Activated CD8-positive, alpha-beta memory T cell treated with anti-CD3 and anti-CD28 coated beads, Interleukin-2, amount 10 ng/mL, durations not matched to agents 7 days and 5 days (primary cell): ENCODE measurements around the gene AXIN2. TPM values are rescaled to one million over a fixed set of nuclear protein-coding genes. Genes with fewer than 3 reads are reported as not detected.
"Not testable (repeated sequence)": the region's sequence is repeated elsewhere in the genome, so short reads cannot be mapped to it uniquely, and the experiment has no call there.

Source experiments
- ATAC-seq: fragments of 150-1000 bp; cut with Tn5 transposase; one replicate; pipeline ENCODE4 v1.10.0; 2021; ENCODE audit warnings: moderate library complexity
- CTCF ChIA-PET: fragments of 350-600 bp; sonication (Branson Sonifier 250); formaldehyde crosslinking; loops from one replicate; lab custom pipeline; 2021; ENCODE audit warnings: antibody characterized with exemption; lab: Charles Lee
- DNase-seq: peaks from one replicate; pipeline ENCODE4 v3.0.0-alpha.2; 2020
- H3K27ac Mint-ChIP-seq: one replicate; pipeline ENCODE4 v1.8.0; 2021; ENCODE audit warnings: mild to moderate bottlenecking, mixed read lengths
- H3K27me3 Mint-ChIP-seq: one replicate; pipeline ENCODE4 v1.8.0; 2021; ENCODE audit warnings: mixed read lengths
- H3K36me3 Mint-ChIP-seq: one replicate; pipeline ENCODE4 v1.8.0; 2021; ENCODE audit warnings: mild to moderate bottlenecking, mixed read lengths
- H3K4me1 Mint-ChIP-seq: one replicate; pipeline ENCODE4 v1.8.0; 2021; ENCODE audit warnings: mixed read lengths
- H3K4me3 Mint-ChIP-seq: one replicate; pipeline ENCODE4 v1.8.0; 2021; ENCODE audit warnings: mild to moderate bottlenecking, moderate library complexity, mixed read lengths
- H3K9me3 Mint-ChIP-seq: one replicate; pipeline ENCODE4 v1.8.0; 2022; ENCODE audit warnings: low read depth, mixed read lengths
- total RNA-seq, 2 experiments: library from RNA; stranded (reverse); gene quantifications; one replicate each; pipeline ENCODE4 v1.2.3, GENCODE V29; 2021

Gene AXIN2
- total RNA-seq, 2 experiments from 2014 or later, result 0.61 to 0.75 TPM

DNA sequence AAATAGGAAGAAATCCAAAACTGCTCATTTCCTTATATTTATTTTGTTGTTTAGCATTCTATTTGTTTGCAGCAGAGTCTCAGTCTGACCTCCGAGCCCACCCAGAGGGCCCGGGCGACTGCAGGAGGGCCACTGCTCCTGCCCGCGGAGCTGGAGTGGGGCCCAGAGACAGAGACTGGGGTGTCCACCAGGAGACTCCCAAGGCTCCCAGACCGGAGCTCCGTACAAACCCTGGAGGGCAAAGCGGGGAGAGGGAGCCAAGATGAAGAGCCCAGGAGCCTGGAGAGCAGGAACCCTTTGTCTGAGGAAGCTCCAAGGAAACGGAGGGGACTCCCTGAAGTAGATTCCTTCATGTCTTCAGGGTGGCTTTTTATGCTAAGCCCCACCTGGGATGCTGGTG lies 57.9 kb downstream of the AXIN2 start:
- ATAC-seq, result no peak
- H3K27me3 Mint-ChIP-seq, result peaks cover 8% of the 10 kb centered on the region
- DNase-seq, result no peak
- no peaks in the 10 kb centered on the region for H3K36me3 Mint-ChIP-seq
- H3K4me1 Mint-ChIP-seq, result no peaks in the 10 kb centered on the region
- CTCF ChIA-PET, result no interaction called here
- no peak overlapping the region for H3K27ac Mint-ChIP-seq
- no peak overlapping the region for H3K4me3 Mint-ChIP-seq
- H3K9me3 Mint-ChIP-seq, result no peaks in the 10 kb centered on the region

DNA sequence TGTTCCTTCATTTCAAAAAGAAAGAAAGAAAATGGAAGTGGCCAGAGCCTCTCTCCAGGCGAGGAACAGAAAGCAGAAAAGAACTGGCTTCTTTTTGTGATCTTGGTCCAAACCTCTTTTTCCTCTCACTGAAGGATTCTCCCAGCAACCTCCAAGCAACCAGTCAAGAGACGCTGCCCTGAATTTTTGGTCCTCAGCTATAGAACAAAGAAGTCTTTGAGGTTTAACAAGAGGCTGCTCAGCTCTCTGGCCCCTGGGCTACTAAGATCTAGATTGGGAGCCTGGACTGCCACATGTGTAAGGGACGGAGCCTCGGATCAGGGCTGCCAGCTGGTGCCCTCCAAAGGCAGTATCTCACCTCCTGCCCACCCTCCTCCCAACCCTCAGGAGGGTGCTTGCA lies 62.6 kb downstream of the AXIN2 start:
- no peak for ATAC-seq
- Mint-ChIP-seq H3K4me3 (no peak overlapping the region), H3K9me3 (no peaks in the 10 kb centered on the region), H3K27ac (no peak overlapping the region), H3K4me1 (peaks cover 3% of the 10 kb centered on the region), H3K27me3 (peaks cover 30% of the 10 kb centered on the region), H3K36me3 (no peaks in the 10 kb centered on the region)
- DNase-seq, result no peak
- CTCF ChIA-PET, result no interaction called here

GRCh38 chr17:65496801-65497200 lies 64.6 kb downstream of the AXIN2 start:
- H3K36me3 Mint-ChIP-seq, result no peaks in the 10 kb centered on the region
- CTCF ChIA-PET, result no interaction called here
- no peaks in the 10 kb centered on the region for H3K9me3 Mint-ChIP-seq
- no peak overlapping the region for H3K4me3 Mint-ChIP-seq
- peaks cover 30% of the 10 kb centered on the region for H3K27me3 Mint-ChIP-seq
- DNase-seq (no peak), ATAC-seq (no peak)
- H3K4me1 Mint-ChIP-seq, result peaks cover 3% of the 10 kb centered on the region
- no peak overlapping the region for H3K27ac Mint-ChIP-seq

DNA sequence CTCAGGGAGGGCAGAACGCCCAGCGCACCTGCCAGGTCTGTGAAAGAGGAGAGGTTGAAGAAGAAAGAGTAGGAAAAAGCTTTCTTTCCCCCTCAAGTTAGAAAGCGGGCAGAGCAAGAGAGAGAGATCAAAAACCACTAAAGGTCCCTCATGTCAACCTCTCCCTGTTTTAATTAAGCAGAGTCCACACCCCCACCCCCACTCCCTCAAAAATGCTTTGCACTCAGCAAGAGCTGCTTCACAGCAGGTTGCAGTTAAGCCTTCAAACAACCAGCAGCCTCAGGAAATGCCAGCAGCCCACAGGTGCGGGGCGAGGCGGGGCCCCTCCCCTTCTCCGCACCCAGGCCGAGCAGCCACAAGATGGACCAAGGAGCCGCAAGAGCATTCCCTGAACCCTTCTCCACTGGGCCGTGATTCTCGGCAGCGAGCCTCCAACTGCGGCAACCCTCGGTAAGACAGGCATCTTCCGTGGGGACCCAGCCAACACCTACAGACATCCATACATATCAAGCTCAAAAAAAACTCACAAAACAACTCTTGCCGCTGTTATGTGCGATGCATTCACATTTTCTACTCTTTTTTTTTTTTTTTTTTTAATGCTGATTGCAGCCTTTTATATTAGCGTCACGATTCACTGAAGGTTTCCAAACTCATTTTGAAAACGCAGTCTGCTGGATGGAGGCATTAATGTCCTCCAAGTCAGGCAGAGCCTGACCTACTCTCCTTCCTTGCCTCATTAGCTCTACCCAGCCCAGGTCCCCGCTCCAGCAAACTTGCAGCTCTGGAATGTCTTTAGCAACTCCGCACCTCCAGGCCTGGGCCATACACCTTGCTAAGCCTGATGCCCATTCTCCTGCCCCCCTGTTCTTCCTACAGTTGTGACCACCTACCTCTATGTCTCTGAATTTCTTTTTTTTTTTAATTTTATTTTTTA lies 66.1 kb downstream of the AXIN2 start:
- Mint-ChIP-seq H3K4me1 (peaks cover 3% of the 10 kb centered on the region), H3K4me3 (no peak overlapping the region), H3K27me3 (peaks cover 30% of the 10 kb centered on the region), H3K27ac (no peak overlapping the region), H3K9me3 (no peaks in the 10 kb centered on the region), H3K36me3 (no peaks in the 10 kb centered on the region)
- DNase-seq (no peak), ATAC-seq (no peak)
- CTCF ChIA-PET, result no interaction called here

- ATAC-seq (no peak), DNase-seq (no peak)
- H3K27me3 Mint-ChIP-seq, result peaks cover 11% of the 10 kb centered on the region
- H3K27ac Mint-ChIP-seq, result no peak overlapping the region
- H3K4me1 Mint-ChIP-seq, result no peaks in the 10 kb centered on the region
- CTCF ChIA-PET, result no interaction called here
- no peaks in the 10 kb centered on the region for H3K36me3 Mint-ChIP-seq
- no peaks in the 10 kb centered on the region for H3K9me3 Mint-ChIP-seq
- H3K4me3 Mint-ChIP-seq, result no peak overlapping the region
Measured at GRCh38 chr17:65489413-65490155, 71.9 kb downstream of the AXIN2 start.

DNA sequence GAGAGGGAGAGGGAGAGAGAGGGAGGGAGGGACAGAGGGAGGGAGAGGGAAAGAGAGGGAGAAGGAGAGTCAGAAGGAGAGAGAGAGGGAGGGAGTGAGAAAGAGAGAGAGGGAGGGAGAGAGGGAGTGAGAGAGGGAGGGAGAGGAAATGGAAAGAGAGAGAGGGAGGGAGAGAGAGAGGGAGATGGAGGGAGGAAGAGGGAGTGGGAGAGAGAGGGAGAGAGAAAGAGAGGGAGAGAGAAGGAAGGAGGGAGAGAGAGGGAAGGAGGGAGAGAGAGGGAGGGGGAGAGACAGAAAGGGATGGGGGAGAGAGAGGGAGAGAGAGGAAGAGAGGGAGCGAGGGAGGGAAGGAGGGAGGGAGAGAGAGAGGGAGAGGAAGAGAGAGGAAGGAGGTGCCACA lies 72.8 kb downstream of the AXIN2 start:
- no peaks in the 10 kb centered on the region for H3K9me3 Mint-ChIP-seq
- DNase-seq, result no peak
- H3K27me3 Mint-ChIP-seq, result peaks cover 6% of the 10 kb centered on the region
- CTCF ChIA-PET, result no interaction called here
- no peak for ATAC-seq
- H3K36me3 Mint-ChIP-seq, result no peaks in the 10 kb centered on the region
- no peak overlapping the region for H3K4me3 Mint-ChIP-seq
- no peaks in the 10 kb centered on the region for H3K4me1 Mint-ChIP-seq
- no peak overlapping the region for H3K27ac Mint-ChIP-seq

DNA sequence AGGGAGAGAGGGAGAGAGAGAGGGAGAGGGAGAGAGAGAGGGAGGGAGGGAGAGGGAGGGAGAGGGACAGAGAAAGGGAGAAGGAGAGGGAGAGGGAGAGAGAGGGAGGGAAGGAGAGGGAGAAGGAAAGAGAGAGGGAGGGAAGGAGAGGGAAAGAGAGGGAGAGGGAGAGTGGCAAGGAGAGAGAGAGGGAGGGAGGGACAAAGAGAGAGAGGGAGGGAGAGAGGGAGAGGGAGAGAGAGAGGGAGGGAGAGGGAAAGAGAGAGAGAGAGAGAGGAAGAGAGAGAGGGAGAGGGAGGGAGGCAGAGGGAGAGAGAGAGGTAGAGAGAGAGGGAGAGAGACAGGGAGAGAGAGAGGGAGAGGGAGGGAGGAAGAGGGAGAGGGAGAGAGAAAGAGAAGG lies 73.5 kb downstream of the AXIN2 start:
- ATAC-seq (no peak), DNase-seq (no peak)
- H3K4me1 Mint-ChIP-seq, result no peaks in the 10 kb centered on the region
- CTCF ChIA-PET, result no interaction called here
- no peak overlapping the region for H3K27ac Mint-ChIP-seq
- H3K9me3 Mint-ChIP-seq, result no peaks in the 10 kb centered on the region
- H3K36me3 Mint-ChIP-seq, result no peaks in the 10 kb centered on the region
- H3K4me3 Mint-ChIP-seq, result no peak overlapping the region
- peaks cover 6% of the 10 kb centered on the region for H3K27me3 Mint-ChIP-seq

- CTCF ChIA-PET, result no interaction called here
Measured at GRCh38 chr17:65487161-65487560, 74.3 kb downstream of the AXIN2 start.

GRCh38 chr17:65485388-65486299 lies 75.8 kb downstream of the AXIN2 start:
- no peak overlapping the region for H3K27ac Mint-ChIP-seq
- CTCF ChIA-PET, result no interaction called here
- DNase-seq, result no peak
- ATAC-seq, result no peak
- no peaks in the 10 kb centered on the region for H3K4me1 Mint-ChIP-seq
- no peaks in the 10 kb centered on the region for H3K36me3 Mint-ChIP-seq
- H3K27me3 Mint-ChIP-seq, result peaks cover 6% of the 10 kb centered on the region
- no peak overlapping the region for H3K4me3 Mint-ChIP-seq
- H3K9me3 Mint-ChIP-seq, result no peaks in the 10 kb centered on the region

More at GRCh38 chr17:65487161-65487560, 74.3 kb downstream of the AXIN2 start:
- Mint-ChIP-seq H3K4me3 (no peak overlapping the region), H3K4me1 (no peaks in the 10 kb centered on the region), H3K27me3 (peaks cover 6% of the 10 kb centered on the region), H3K9me3 (no peaks in the 10 kb centered on the region), H3K27ac (no peak overlapping the region), H3K36me3 (no peaks in the 10 kb centered on the region)
- ATAC-seq, result no peak
- no peak for DNase-seq

GRCh38 chr17:65484405-65484804 lies 77.0 kb downstream of the AXIN2 start:
- DNase-seq, H3K4me1 Mint-ChIP-seq, H3K27ac Mint-ChIP-seq, CTCF ChIA-PET, H3K9me3 Mint-ChIP-seq, H3K27me3 Mint-ChIP-seq, H3K4me3 Mint-ChIP-seq, ATAC-seq, H3K36me3 Mint-ChIP-seq: not testable (repeated sequence)

DNA sequence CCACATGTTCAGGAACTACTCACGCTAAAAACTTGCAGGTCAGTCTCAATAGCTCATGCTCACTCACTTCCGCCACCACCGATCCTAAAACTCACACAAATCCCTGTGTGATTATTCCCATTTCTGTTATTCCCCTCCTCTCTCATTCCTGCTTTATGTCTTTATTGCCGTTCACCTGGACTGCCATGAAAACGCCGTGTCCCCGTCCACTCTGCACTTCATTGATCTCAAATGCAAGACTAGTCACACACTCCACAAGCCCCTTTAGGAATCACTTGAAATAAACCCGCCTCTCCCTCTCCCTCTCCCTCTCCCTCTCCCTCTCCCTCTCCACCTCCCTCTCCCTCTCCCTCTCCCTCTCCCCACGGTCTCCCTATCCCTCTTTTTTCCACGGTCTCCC lies 78.0 kb downstream of the AXIN2 start:
- no peak overlapping the region for H3K4me3 Mint-ChIP-seq
- CTCF ChIA-PET, result no interaction called here
- H3K27ac Mint-ChIP-seq, result no peak overlapping the region
- H3K27me3 Mint-ChIP-seq, result peaks cover 6% of the 10 kb centered on the region
- ATAC-seq, result no peak
- H3K4me1 Mint-ChIP-seq, result no peaks in the 10 kb centered on the region
- no peaks in the 10 kb centered on the region for H3K36me3 Mint-ChIP-seq
- no peak for DNase-seq
- no peaks in the 10 kb centered on the region for H3K9me3 Mint-ChIP-seq

GRCh38 chr17:65482201-65482600 lies 79.2 kb downstream of the AXIN2 start:
- Mint-ChIP-seq H3K4me3 (no peak overlapping the region), H3K9me3 (no peaks in the 10 kb centered on the region), H3K27ac (no peak overlapping the region), H3K27me3 (peaks cover 6% of the 10 kb centered on the region), H3K4me1 (no peaks in the 10 kb centered on the region), H3K36me3 (no peaks in the 10 kb centered on the region)
- CTCF ChIA-PET, result no interaction called here
- DNase-seq (no peak), ATAC-seq (no peak)

DNA sequence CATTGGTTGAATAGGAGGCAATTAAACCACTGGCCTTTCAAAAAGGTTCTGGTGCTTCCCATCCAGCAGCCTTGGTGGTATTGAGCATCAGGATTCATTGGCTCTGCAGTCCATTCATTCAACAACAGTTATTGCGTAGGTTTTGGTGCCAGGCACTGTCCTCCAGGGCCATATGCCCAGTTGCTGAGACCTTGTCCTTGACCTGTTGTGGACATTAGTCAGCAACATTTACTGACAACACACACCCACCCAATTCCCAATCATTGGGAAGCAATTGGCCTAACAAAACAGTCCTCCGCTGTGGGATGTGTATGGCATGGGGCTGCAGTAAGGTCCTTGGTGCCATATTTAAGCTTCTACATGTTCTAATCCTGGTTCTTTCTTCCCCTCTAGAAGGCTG lies 82.2 kb downstream of the AXIN2 start:
- Mint-ChIP-seq H3K4me1 (no peaks in the 10 kb centered on the region), H3K27me3 (no peaks in the 10 kb centered on the region), H3K4me3 (no peak overlapping the region), H3K27ac (no peak overlapping the region), H3K36me3 (no peaks in the 10 kb centered on the region), H3K9me3 (no peaks in the 10 kb centered on the region)
- DNase-seq (no peak), ATAC-seq (no peak)
- CTCF ChIA-PET, result no interaction called here
